GM21390 (cell line): ENCODE measurements around the gene THBD.

Experiments used
- ATAC-seq: cut with Tn5 transposase; IDR thresholded peaks from one replicate; pipeline ENCODE4 v1.9.1; 2021; ENCODE audit not compliant: unreplicated experiment

Gene THBD

GRCh38 chr20:23062632-23063031, 13.2 kb upstream of the THBD start:
- no peak for ATAC-seq

- ATAC-seq = no peak
Measured at GRCh38 chr20:23061734-23062561, 12.5 kb upstream of the THBD start.

- ATAC-seq = no peak
Measured at GRCh38 chr20:23061262-23061661, 11.8 kb upstream of the THBD start.

GRCh38 chr20:23060629-23061028, 11.2 kb upstream of the THBD start:
- no peak for ATAC-seq

GRCh38 chr20:23059846-23060245, 10.4 kb upstream of the THBD start:
- ATAC-seq = no peak

GRCh38 chr20:23059001-23059400, 9.5 kb upstream of the THBD start:
- no peak for ATAC-seq

- ATAC-seq = no peak
Measured at GRCh38 chr20:23058240-23058639, 8.8 kb upstream of the THBD start.

- no peak for ATAC-seq
Measured at GRCh38 chr20:23052904-23053303, 3.4 kb upstream of the THBD start.

- ATAC-seq = no peak
Measured at GRCh38 chr20:23050847-23051627, 1.6 kb upstream of the THBD start.

GRCh38 chr20:23050076-23050838, 785 bp upstream of the THBD start:
- no peak for ATAC-seq

GRCh38 chr20:23048283-23049200, 930 bp downstream of the THBD start:
- no peak for ATAC-seq

- no peak for ATAC-seq
Measured at GRCh38 chr20:23047738-23048214, 1.7 kb downstream of the THBD start.

- no peak for ATAC-seq
Measured at GRCh38 chr20:23047001-23047737, 2.3 kb downstream of the THBD start.

- ATAC-seq = no peak
Measured at GRCh38 chr20:23046431-23046830, 3.0 kb downstream of the THBD start.

GRCh38 chr20:23043376-23043775, 6.1 kb downstream of the THBD start:
- ATAC-seq = no peak

GRCh38 chr20:23042270-23042669, 7.2 kb downstream of the THBD start:
- no peak for ATAC-seq

- no peak for ATAC-seq
Measured at GRCh38 chr20:23039885-23040508, 9.5 kb downstream of the THBD start.

GRCh38 chr20:23039136-23039875, 10.2 kb downstream of the THBD start:
- ATAC-seq = no peak
